GM18873 (cell line): ENCODE measurements around the gene PTPN3.

ENCODE experiments used
- ATAC-seq: cut with Tn5 transposase; IDR thresholded peaks from one replicate; pipeline ENCODE4 v1.9.1; 2021; ENCODE audit warnings: mild to moderate bottlenecking, moderate library complexity, moderate number of reproducible peaks; ENCODE audit not compliant: unreplicated experiment, low FRiP score

The PTPN3 gene

DNA sequence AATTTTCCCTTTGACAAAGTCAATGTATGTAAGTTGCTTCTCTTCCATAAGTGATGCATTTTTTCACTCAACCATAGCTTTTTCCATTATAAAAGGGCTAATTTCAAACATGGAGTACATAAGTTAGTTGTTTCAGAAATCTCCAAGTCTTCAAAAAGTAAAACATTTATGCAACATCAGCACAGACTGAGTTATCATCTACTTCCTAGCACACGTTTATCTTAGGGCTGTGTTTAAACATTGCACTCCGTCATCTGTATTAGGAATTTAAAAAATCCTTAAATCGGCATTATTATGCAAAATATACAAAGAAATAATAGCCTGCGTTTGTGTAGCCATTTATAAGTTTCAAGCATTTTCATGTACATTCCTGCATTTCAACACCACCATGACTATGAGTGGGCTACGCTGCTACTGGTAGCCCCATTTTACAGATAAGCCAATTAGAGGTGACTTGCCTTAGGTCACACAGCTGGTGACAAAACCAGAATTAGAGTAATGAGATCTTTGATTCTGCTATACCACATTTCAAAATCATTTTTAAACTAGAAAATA is 43.4 kb downstream of the PTPN3 start:
- no peak for ATAC-seq

DNA sequence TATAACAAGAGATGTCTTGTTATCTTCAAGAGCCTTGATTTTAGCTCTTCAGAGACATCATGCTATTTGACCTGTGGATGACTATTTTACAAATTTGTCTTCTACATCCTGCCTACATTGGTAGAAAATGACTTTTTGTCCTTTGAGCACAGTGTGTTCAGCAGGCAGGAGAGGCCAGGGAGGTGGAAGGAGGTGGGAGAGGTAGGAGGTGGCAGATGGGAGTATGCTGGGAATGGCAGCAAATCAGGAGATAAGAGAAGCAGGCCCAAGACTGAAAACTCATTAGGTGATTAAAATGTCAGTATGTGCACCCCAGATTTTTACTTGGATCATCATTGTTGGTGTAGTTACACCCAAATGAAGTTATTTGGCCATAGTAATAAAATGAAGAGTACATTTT is 44.1 kb downstream of the PTPN3 start:
- ATAC-seq, result no peak

DNA sequence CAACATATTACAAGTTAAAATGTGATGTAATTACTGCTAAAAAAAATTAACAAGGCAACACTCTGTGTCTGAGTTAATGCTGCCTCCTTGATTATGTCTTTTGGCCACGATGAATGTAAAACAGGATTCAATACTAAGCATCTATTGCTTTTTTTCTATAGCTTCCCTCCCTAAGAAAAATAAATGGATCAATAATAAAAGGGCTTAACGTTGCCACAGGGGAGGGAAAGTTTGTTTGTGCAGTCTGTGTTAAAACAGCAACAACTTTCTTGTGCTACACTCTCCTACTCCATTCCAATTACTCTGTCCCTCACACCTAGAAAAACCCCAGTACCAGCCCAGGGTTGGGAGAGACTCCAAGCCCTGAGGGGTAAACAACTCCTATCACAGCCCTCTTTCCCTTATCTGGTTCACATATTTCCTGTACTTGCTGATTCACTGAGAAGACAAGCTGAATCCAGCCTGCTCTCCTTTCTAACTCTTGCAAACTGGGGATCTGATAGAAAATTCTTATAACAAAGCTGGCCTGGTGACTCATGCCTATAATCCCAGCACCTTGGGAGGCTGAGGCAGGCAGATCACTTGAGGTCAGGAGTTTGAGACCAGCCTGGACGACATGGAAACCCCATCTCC is 44.8 kb downstream of the PTPN3 start:
- no peak for ATAC-seq

DNA sequence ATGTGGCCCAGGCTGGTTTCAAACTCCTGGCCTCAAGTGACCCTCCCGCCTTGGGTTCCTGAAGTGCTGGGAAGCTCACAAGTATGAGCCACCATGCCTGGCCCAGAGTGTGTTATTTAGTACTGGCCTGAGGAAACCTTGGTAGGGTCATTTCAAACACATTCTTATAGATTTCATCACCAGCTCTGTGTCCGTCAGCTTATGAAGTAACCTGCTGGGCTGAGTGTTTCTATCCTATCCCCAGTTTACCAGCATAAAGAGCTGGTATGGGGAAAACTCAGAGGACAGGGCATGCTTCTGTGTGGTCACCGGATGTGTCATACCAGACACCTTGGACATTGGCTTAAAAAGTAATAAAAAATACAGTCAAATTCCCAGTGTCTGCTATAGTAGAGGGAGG is 45.3 kb downstream of the PTPN3 start:
- ATAC-seq, result no peak

DNA sequence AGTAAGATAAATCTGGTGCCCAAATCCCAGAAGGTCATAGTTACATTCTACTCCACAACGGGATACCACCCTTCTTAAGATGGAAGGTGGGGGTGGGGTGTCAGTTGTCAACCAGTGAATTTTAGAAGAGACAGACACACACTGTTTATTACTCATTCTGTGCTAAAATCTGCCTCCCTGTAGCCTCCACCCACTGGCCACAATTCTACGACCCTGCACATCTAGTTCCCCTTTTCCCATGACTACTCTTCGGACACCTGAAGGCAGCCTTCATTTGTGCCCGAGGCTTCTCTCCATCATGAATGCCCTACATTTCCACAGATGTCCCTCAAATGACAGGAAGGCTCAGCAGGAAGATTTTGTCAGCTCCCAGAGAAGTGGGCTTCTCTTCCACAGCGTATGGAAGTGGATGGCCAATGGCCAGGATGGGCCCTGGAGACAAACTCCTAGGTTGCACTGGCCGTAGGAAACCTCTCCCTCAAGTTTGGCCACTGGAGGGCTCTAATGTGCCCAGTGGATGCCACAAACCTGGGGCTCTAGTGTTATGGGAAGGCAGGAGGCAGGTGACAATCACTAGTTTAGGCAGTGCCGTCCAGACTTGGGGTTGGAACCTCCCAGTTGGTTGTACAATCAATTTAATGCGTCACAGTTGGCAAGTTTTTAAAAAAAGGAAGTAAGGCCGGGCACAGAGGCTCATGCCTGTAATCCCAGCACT is 46.6 kb downstream of the PTPN3 start:
- ATAC-seq, result no peak

DNA sequence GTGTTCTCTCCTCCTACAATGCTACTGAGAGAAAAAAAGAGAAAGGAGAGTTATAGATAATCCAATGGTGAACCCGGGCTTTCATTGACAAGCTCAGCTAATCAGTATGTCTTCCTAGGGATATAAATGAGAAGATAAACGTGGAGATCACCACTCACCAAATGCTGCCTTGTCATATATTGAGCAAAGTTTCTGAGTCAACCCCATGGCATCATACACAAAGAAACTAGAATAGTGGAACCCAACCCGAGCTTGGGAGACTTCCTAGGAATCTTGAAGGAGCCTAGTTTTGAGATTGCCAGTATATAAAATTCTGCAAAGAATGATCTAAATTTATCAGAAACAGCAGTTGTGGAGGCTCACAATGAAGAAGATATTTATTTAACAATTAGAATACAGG is 47.8 kb downstream of the PTPN3 start:
- ATAC-seq, result no peak

DNA sequence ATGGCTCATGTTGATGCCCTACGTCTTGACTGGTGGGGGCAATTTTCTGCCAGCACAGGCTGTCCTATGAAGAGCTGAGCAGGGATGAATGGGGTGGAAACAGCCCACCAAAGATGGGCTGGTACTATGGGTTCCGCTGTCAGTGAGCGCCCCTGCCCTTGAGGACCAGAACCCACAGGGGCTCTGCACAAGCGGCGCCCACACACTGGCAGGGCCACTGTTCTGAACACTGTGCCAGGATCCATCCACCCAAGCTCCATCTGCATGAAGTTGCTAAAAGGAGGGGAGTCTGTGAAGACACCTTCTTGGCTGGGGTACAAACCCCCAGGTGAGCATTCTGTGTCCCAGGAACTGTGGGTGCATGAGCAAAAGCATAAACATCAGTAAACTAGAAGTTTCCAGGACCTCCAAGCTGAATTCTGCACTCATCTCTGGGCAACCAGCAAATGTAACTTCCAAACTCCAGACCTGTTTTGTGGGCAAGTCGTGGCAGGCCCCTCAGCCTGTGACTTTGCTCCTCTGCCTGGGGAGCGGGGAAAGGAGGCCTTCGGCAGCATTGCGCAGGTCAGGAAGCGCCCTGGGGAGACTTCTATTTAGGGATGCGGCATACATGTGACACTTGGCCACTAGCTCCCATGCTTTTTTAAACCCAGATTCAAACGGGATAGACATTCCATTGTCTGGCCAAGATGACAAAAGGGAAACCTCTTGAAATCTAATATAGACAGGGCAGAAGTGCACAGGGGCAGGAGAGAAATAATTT is 48.9 kb downstream of the PTPN3 start:
- ATAC-seq, result no peak

DNA sequence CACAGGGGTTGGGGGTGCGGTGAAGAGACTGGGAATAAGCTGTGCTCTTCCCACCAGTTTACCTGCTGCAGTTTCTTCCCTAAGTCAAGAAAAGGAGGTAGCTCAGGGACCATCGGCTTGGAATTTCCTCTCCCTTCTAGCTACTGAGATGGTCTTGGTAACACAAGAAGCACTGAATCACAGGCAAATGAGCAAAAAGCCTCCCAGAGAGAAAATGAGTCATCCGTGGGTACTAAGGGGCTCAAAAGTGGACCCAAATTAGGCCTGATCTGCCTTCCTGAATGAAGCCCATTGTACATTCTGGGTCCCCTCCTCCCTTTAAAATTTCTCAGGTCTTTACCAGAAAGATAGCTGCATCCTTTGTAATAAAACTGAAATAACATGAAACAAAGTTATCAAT is 49.9 kb downstream of the PTPN3 start:
- ATAC-seq, result no peak

DNA sequence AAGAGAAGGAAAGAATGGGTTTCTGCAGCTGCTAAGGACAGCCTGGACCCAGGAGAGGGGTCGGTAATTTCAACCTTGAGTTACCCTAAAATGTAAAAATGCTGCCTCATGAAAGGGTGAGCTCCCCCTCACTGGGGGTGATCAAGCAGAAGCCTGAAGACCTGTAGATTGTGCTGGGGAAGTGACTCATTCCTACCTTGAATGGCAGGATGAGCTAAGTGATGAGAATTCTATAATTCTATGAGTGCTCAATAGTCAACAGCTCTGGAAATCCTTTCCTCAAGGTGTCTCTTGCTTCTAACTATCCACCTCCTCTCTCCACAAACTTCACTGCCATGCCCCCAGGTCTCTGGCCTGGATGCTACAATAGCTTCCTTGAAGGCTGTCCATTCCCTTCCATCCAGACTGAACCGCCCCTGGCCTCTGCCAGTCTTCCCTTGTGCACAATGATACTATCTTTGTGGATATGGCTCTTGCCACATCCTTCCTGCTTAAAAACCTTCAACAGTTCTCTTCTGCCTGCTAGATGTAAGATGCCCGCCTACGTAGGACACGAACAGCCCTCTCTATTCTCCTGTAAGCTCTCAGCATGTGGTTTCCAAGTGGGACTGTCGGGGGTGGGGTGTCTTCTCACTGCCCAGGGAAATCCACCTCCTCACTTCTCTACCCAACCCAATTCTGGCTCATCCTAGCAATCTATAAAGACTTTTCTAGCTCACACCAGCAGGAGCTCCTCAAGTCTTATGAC is 50.6 kb downstream of the PTPN3 start:
- no peak for ATAC-seq

DNA sequence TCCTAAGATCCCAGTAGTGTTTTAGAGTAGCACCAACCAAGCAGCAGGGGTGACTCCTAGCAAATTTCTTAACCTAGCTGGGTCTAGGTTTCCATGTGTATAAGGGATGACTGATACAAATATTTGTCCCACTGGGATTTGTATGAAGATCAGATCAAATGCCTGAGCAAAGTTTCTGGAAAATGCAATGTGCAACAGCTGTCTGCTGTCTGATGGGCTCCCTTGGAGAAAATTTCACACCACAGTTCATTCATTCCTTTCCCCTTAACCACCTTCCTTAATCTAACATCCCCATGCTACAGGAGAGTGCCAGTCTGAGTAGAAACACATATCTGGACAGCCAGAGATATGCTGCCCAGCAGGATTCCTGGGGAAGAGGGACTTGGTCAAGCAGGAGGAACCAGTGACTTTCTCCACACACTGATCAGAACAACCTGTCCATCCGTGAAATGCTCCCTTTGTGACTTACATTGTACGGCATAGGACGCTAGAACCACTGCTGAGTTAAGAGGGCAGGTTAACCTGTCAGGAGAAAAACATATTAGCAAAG is 53.3 kb downstream of the PTPN3 start:
- no peak for ATAC-seq

DNA sequence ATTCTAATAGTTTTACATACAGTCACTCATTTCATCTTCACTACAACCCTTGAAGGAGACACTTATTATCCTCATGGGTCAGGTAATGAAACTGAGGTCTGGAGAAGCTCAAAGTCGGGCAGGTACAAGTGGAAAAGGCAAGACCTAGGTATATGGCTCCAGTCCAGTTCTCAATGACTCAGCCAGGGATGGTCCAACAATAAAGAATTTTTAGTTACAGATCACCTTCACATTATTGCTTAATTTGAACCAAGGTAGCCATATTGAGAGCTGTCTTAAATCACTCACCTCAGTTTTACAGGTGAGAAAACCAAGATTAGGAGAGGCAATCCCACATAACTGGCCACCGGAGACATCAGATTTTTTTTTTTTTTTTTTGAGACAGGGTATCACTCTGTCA is 55.4 kb downstream of the PTPN3 start:
- no peak for ATAC-seq

DNA sequence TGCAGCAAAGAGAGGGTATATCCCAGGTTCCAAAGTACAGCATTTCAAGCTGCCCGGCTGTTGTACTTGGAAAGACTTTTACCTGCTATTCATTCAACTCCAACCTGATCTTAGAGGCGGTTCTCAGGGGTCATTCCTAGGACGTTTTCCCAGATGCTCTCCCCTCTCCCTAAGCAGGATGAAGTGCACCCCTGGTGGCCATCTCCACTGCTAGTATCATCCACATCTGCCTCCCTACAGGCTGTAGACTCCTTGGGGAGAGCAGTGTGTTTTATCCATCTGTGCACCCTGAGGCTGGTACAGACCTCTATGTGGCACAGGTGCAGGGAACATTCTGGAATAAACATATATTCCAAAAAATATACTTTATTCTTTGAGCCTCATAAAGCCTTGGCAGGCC is 56.8 kb downstream of the PTPN3 start:
- ATAC-seq, result no peak

DNA sequence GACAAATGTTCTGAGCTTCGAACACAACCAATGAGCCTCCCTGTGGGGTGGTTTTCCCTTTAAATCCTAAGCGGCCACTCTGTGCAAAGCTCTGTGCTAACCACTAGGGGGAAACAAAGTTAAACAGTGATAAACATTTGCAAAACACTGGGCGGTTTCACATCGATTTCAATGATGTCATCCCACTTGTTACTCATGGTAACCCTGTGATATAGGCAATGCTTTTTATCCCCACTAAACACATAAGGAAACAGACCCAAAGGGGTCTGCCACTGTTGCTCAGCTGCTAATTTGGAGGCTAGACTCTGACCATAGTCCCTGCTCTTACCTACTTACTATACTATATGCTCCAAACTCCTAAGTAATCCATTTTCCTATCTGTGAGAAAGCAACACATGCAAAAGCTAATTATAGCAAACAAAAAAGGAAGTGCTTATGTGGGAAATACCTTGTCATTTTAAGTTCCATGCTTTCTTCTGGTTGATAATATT is 57.3 kb downstream of the PTPN3 start:
- ATAC-seq, result peak; percentile 97

DNA sequence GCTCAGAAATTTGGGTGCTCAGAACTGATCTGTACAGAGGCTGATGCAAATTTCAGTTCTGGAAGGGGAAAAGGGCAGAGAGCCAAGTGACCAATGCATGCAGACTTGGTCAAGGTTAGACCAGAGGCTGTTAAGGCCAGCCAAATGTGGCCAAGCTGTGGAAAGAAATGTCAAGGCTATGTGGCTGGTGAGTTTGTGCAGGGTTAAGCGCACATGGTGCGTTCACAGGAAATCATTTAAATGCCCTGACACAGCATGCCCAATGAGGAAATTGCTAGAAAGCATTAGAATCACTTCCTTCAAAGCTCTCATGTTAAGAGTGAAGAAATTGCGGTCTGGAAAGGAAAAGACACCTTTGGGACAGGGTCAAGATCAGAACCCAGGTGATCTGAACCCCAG is 58.0 kb downstream of the PTPN3 start:
- ATAC-seq, result peak; percentile 2

DNA sequence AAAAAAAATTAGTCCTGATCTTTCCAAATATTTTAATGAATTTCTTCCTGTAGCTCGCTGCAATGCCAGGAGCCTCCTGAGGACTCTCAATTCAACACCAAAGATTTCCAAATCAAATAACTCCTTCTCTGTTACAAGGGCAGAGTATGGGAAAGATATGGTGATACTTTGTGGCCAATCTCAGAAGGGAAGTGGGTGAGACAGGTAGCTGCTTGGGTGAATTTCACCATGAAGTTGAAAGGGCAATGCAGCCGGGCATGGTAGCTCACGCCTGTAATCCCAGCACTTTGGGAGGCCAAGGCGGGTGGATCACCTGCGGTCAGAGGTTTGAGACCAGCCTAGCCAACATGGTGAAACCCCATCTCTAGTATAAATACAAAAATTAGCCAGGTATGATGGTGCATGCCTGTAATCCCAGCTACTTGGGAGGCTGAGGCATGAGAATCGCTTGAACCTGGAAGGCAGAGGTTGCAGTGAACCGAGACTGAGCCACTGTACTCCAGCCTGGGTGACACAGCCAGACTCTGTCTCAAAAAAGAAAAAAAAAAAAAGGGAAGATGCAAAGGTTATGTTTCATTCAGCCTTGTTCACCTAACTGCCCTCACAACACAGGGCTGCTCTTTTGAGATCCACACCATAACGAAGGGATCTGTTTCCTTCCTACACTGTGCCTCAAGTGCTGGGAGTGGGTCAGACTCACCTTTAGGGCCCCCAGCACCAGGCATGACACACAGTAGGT is 58.6 kb downstream of the PTPN3 start:
- ATAC-seq, result no peak

DNA sequence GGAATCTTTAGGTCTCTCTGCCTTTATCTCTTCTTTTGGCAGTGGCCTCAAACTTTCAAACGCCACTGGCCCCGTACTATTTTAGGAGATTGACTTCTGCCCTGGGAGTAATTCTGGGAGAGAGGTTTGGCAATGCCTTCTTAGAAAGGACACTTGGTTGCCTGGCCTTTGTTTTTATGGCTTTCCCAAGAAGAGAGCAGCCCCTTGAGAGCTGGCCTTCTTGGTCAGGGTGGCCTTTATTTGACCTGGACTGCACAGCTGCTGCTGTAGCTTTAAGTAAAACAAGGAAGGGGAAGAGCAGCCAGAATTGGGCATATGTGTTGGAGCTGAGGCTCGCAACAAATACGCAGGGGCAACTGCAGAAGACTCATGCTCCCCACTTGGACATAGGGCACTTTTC is 60.8 kb downstream of the PTPN3 start:
- ATAC-seq, result no peak

DNA sequence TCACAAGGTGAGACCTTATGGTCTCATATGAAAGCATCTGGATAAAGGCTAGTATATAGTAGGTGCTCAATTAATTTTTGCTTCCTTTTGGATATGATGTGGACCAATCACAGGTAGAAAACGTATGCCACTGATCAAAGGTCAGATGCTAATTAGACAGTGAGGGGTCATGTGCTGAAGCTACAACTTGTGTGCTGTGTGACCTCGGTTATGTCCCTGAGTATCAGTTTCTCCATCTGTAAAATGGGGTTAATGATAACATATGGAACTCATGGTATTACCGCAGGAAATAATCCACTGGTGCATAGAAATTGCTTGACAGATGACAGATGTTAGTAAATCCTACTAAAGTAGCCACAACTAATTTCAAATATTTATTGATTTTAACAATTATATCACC is 62.0 kb downstream of the PTPN3 start:
- ATAC-seq, result no peak

DNA sequence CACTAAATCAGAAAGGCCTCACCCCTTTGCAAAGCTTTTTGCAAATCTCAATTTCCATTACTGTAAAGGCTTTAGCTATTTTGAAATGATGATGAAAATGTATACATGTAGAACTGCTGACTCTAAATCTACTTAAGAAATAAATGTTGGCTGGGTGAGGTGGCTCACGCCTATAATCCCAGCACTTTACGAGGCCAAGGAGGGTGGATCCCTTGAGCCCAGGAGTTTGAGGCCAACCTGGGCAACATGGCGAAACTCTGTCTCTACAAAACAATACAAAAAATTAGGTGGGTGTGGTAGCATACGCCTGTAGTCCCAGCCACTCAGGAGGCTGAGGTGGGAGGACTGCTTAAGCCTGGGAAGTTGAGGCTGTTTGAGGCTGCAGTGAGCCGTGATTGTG is 64.6 kb downstream of the PTPN3 start:
- ATAC-seq, result no peak

DNA sequence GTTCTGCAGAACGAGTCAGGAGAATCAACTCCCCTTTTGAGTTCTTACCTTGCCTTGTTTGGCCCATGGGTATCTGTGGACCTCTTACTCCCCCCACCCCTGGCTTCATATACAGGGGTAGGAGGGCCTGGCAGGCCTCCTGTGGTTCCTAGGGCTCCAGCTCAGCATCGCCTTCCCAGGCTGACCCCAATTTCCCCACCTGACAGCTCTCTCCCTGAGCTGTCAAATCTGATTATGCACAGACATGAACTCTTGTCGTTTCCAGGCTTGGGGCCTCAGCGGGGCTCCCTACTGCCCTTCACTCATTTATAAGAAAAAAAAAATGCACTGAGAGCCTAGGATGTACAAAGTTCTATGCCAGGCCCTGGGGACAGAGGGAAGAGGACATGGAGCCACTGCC is 67.9 kb downstream of the PTPN3 start:
- ATAC-seq, result no peak

DNA sequence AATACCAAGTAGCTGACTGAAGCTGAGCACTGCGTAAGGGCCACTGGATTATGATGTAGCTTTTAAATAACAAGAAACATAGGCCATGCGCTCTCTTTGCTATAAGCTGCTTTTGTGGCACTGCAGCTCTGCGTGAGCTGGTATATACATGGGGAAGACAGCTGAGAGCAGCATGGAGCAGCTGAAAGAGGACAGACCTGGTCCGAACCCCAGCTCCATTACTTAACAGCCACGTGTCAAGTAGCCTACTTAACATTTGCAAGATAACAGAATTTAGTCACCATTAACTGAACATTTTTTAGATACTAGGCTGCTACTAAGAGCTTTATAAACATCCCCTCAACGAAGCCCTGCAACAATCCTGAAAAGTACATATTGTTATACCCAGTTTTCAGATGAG is 69.3 kb downstream of the PTPN3 start:
- no peak for ATAC-seq
